ENCODE data around the gene NLGN2.

Gene NLGN2

GRCh38 chr17:7437950-7438614 lies 30.4 kb downstream of the NLGN2 start:
- DNase-seq (ENCODE audit: low read depth) = no peak

GRCh38 chr17:7438656-7439460 lies 31.2 kb downstream of the NLGN2 start:
- no peak for DNase-seq (ENCODE audit: low read depth)

- no peak for DNase-seq (ENCODE audit: low read depth)
Observed at GRCh38 chr17:7439462-7440112, 31.9 kb downstream of the NLGN2 start, which contains the start of gene FGF11. Gene FGF11, plus strand, starts transcription at chr17:7439512. Its CDS starts 109 bp downstream, at chr17:7439621.

- DNase-seq (ENCODE audit: low read depth) = no peak
Observed at GRCh38 chr17:7440113-7440833, 32.6 kb downstream of the NLGN2 start.

GRCh38 chr17:7440834-7441195 lies 33.2 kb downstream of the NLGN2 start:
- no peak for DNase-seq (ENCODE audit: low read depth)

- DNase-seq (ENCODE audit: low read depth) = no peak
Observed at GRCh38 chr17:7441266-7441665, 33.6 kb downstream of the NLGN2 start.

GRCh38 chr17:7442142-7442541 lies 34.5 kb downstream of the NLGN2 start:
- no peak for DNase-seq (ENCODE audit: low read depth)

GRCh38 chr17:7443499-7444485 lies 36.1 kb downstream of the NLGN2 start:
- DNase-seq (ENCODE audit: low read depth) = no peak

GRCh38 chr17:7444682-7445618 lies 37.3 kb downstream of the NLGN2 start, which contains the start of gene CHRNB1:
Gene CHRNB1, plus strand, starts transcription at chr17:7445061. Its CDS starts 67 bp downstream, at chr17:7445128.
- no peak for DNase-seq (ENCODE audit: low read depth)

GRCh38 chr17:7445619-7445968 lies 37.9 kb downstream of the NLGN2 start:
- no peak for DNase-seq (ENCODE audit: low read depth)

GRCh38 chr17:7448461-7448860 lies 40.8 kb downstream of the NLGN2 start:
- DNase-seq (ENCODE audit: low read depth) = no peak

GRCh38 chr17:7459961-7460545 lies 52.4 kb downstream of the NLGN2 start:
- DNase-seq (ENCODE audit: low read depth) = no peak

GRCh38 chr17:7460850-7461660 lies 53.4 kb downstream of the NLGN2 start:
- DNase-seq (ENCODE audit: low read depth) = no peak

- no peak for DNase-seq (ENCODE audit: low read depth)
Observed at GRCh38 chr17:7462474-7463371, 55.1 kb downstream of the NLGN2 start.

GRCh38 chr17:7463372-7463846 lies 55.8 kb downstream of the NLGN2 start:
- DNase-seq (ENCODE audit: low read depth) = no peak

- no peak for DNase-seq (ENCODE audit: low read depth)
Observed at GRCh38 chr17:7464081-7464480, 56.4 kb downstream of the NLGN2 start.

GRCh38 chr17:7465597-7466275 lies 58.1 kb downstream of the NLGN2 start:
- DNase-seq (ENCODE audit: low read depth) = no peak
